IMR-90 (cell line): ENCODE results near the gene GPR21. TPM values are rescaled to one million over a fixed set of nuclear protein-coding genes. Genes with fewer than 3 reads are reported as not detected.
A peak's percentile ranks its signal among the peaks of the same experiment; 100 is the strongest.

Experiments used
- ATAC-seq: fragments of 200-7000 bp; cut with Tn5 transposase; 2 replicates; pipeline ENCODE4 v1.9.1; 2020; ENCODE audit warnings: low read depth, mild to moderate bottlenecking, moderate library complexity
- BruUV-seq: library from RNA; stranded (reverse); fragments of 400-500 nt; replicated peaks from 2 replicates; lab custom pipeline; 2021; lab: Mats Ljungman, UMichigan
- CTCF ChIA-PET: fragments of 300-600 bp; formaldehyde crosslinking; extraction: SDS; loops from one replicate; lab custom pipeline; 2021; ENCODE audit warnings: antibody characterized with exemption; lab: Yijun Ruan, JAX
- POLR2A ChIA-PET: fragments of 300-600 bp; sonication (Branson Sonifier 250); formaldehyde crosslinking; loops from one replicate; lab custom pipeline; 2022; ENCODE audit warnings: antibody characterized with exemption; ENCODE audit not compliant: unreplicated experiment; lab: Charles Lee
- DNase-seq: peaks from one replicate; pipeline ENCODE4 v3.0.0; 2013
- H2AFZ ChIP-seq: replicated peaks from 2 replicates; pipeline ENCODE3; 2013; ENCODE audit warnings: low read length, mild to moderate bottlenecking; ENCODE audit not compliant: poor library complexity
- H2AK5ac ChIP-seq: 2 replicates; pipeline ENCODE4 v1.6.1; 2013; ENCODE audit warnings: low read depth, low read length, inconsistent platforms
- H2AK9ac ChIP-seq: replicated peaks from 2 replicates; pipeline ENCODE3; 2013; ENCODE audit warnings: mild to moderate bottlenecking, low read depth, low read length, moderate library complexity; ENCODE audit not compliant: poor library complexity
- H2BK120ac ChIP-seq: 2 replicates; pipeline ENCODE4 v1.6.1; 2013; ENCODE audit warnings: low read depth, low read length, inconsistent platforms
- H2BK15ac ChIP-seq: 3 replicates; pipeline ENCODE4 v1.6.1; 2013; ENCODE audit warnings: low read depth, low read length, inconsistent platforms
- H2BK20ac ChIP-seq: 2 replicates; pipeline ENCODE4 v1.6.1; 2013; ENCODE audit warnings: low read depth, mild to moderate bottlenecking, inconsistent platforms, low read length, moderate library complexity
- H2BK5ac ChIP-seq: 2 replicates; pipeline ENCODE4 v1.6.1; 2013; ENCODE audit warnings: mild to moderate bottlenecking, low read depth, low read length, inconsistent platforms; ENCODE audit not compliant: poor library complexity, severe bottlenecking
- H3K14ac ChIP-seq: replicated peaks from 2 replicates; pipeline ENCODE4 v1.6.1; 2013; ENCODE audit warnings: low read depth, low read length, inconsistent platforms
- H3K18ac ChIP-seq: 2 replicates; pipeline ENCODE4 v1.6.1; 2013; ENCODE audit warnings: low read depth, low read length, control low read depth
- H3K23ac ChIP-seq: 2 replicates; pipeline ENCODE4 v1.6.1; 2013; ENCODE audit warnings: low read depth, low read length, inconsistent platforms
- H3K27ac ChIP-seq: 2 replicates; pipeline ENCODE4 v1.5.1; 2013; ENCODE audit warnings: mild to moderate bottlenecking, control low read depth, low read length; ENCODE audit not compliant: insufficient read depth
- H3K27me3 ChIP-seq: 2 replicates; pipeline ENCODE4 v1.6.1; 2013; ENCODE audit warnings: low read length; ENCODE audit not compliant: control insufficient read depth, insufficient read depth
- H3K36me3 ChIP-seq: 2 replicates; pipeline ENCODE4 v1.6.1; 2013; ENCODE audit warnings: low read length, mixed read lengths; ENCODE audit not compliant: control insufficient read depth, insufficient read depth
- H3K4ac ChIP-seq: 2 replicates; pipeline ENCODE4 v1.6.1; 2013; ENCODE audit warnings: low read depth, low read length, inconsistent platforms
- H3K4me1 ChIP-seq: 2 replicates; pipeline ENCODE4 v1.6.1; 2013; ENCODE audit warnings: low read length, mixed read lengths; ENCODE audit not compliant: control insufficient read depth, insufficient read depth
- H3K4me2 ChIP-seq: 2 replicates; pipeline ENCODE4 v1.6.1; 2013; ENCODE audit warnings: low read depth, mild to moderate bottlenecking, control low read depth, low read length, moderate library complexity
- H3K4me3 ChIP-seq: 2 replicates; pipeline ENCODE4 v1.5.1; 2013; ENCODE audit warnings: low read depth, mild to moderate bottlenecking, control low read depth, low read length, moderate library complexity; ENCODE audit not compliant: insufficient read depth
- H3K56ac ChIP-seq: 2 replicates; pipeline ENCODE4 v1.6.1; 2013; ENCODE audit warnings: low read length, inconsistent platforms; ENCODE audit not compliant: insufficient read depth; ENCODE audit errors: extremely low read depth
- H3K79me1 ChIP-seq, 2 experiments: 2 replicates each; pipeline ENCODE4 v1.6.1; 2013; ENCODE audit warnings: low read length in 2 of 2, inconsistent platforms in 1 of 2, low read depth in 1 of 2
- H3K9ac ChIP-seq: 2 replicates; pipeline ENCODE4 v1.6.1; 2013; ENCODE audit warnings: low read depth, low read length, control low read depth
- H3K9me1 ChIP-seq: 2 replicates; pipeline ENCODE4 v1.6.1; 2013; ENCODE audit warnings: low read length, inconsistent platforms; ENCODE audit not compliant: insufficient read depth
- H3K9me3 ChIP-seq: 2 replicates; pipeline ENCODE4 v1.6.1; 2013; ENCODE audit warnings: low read length; ENCODE audit not compliant: control insufficient read depth, insufficient read depth
- H4K20me1 ChIP-seq: 2 replicates; pipeline ENCODE4 v1.6.1; 2013; ENCODE audit warnings: low read length, inconsistent platforms; ENCODE audit not compliant: insufficient read depth
- H4K5ac ChIP-seq: 2 replicates; pipeline ENCODE4 v1.6.1; 2013; ENCODE audit warnings: mild to moderate bottlenecking, low read depth, low read length, control low read depth
- H4K8ac ChIP-seq, 2 experiments: 2 replicates each; pipeline ENCODE4 v1.6.1; 2013; ENCODE audit warnings: low read depth in 2 of 2, low read length in 2 of 2, control low read depth in 1 of 2, inconsistent platforms in 1 of 2
- H4K91ac ChIP-seq: 2 replicates; pipeline ENCODE4 v1.6.1; 2013; ENCODE audit warnings: low read depth, low read length, inconsistent platforms; ENCODE audit not compliant: insufficient read depth
- BHLHE40 ChIP-seq: fragments of 150-350 bp; IDR thresholded peaks from 2 replicates; pipeline ENCODE4 v1.6.1; 2016; ENCODE audit warnings: mild to moderate bottlenecking, low read depth, low read length
- CEBPB ChIP-seq: IDR thresholded peaks from 2 replicates; pipeline ENCODE4 v1.6.1; 2012; ENCODE audit warnings: low read depth, low read length, improper control_type of control experiment
- CHD1 ChIP-seq: IDR thresholded peaks from 2 replicates; pipeline ENCODE4 v1.6.1; 2012; ENCODE audit warnings: low read depth, low read length, improper control_type of control experiment
- FOS ChIP-seq: fragments of 150-350 bp; IDR thresholded peaks from 2 replicates; pipeline ENCODE4 v1.6.1; 2016; ENCODE audit warnings: low read depth, low read length
- MAFK ChIP-seq: IDR thresholded peaks from 2 replicates; pipeline ENCODE4 v1.6.1; 2012; ENCODE audit warnings: low read depth, low read length, improper control_type of control experiment
- MAZ ChIP-seq: IDR thresholded peaks from 2 replicates; pipeline ENCODE4 v1.6.1; 2012; ENCODE audit warnings: low read depth, mild to moderate bottlenecking, low read length, improper control_type of control experiment, moderate library complexity, borderline replicate concordance
- MXI1 ChIP-seq: IDR thresholded peaks from 2 replicates; pipeline ENCODE4 v1.6.1; 2012; ENCODE audit warnings: low read depth, mild to moderate bottlenecking, low read length, moderate library complexity, borderline replicate concordance
- NFE2L2 ChIP-seq: fragments of 150-350 bp; IDR thresholded peaks from 2 replicates; pipeline ENCODE4 v1.6.1; 2016; ENCODE audit warnings: low read depth, mild to moderate bottlenecking, low read length
- POLR2A ChIP-seq: IDR thresholded peaks from 2 replicates; pipeline ENCODE4 v1.6.1; 2012; ENCODE audit warnings: mild to moderate bottlenecking, low read depth, low read length
- RAD21 ChIP-seq: IDR thresholded peaks from 2 replicates; pipeline ENCODE4 v1.6.1; 2012; ENCODE audit warnings: low read length, improper control_type of control experiment
- RCOR1 ChIP-seq: IDR thresholded peaks from 2 replicates; pipeline ENCODE4 v1.6.1; 2012; ENCODE audit warnings: mild to moderate bottlenecking, low read length, improper control_type of control experiment; ENCODE audit not compliant: insufficient replicate concordance
- RFX5 ChIP-seq: IDR thresholded peaks from 2 replicates; pipeline ENCODE4 v1.8.0; 2012; ENCODE audit warnings: low read depth, mild to moderate bottlenecking, low read length, moderate library complexity
- SMC3 ChIP-seq: fragments of 150-350 bp; IDR thresholded peaks from 2 replicates; pipeline ENCODE4 v1.6.1; 2016; ENCODE audit warnings: low read depth, mild to moderate bottlenecking, antibody characterized with exemption, low read length, moderate library complexity
- WGBS, 2 experiments: methylation state at CpG; one replicate each; pipeline versions ENCODE4 v1.1.5 to v1.1.7; 2013; ENCODE audit warnings: missing lambda C conversion rate in 2 of 2; ENCODE audit not compliant: insufficient read length in 1 of 2; ENCODE audit errors: extremely low coverage in 2 of 2; 5-methylcytosine and 5-hydroxymethylcytosine counted together
- dilution Hi-C: fragments of 300-500 bp; cut with HindIII; formaldehyde crosslinking; loops from one replicate; pipeline ENCODE4 v1.14.3; 2018; ENCODE audit warnings: low sequenced_read_pairs; ENCODE audit not compliant: unreplicated experiment
- in situ Hi-C: fragments of 300-500 bp; cut with MboI; formaldehyde crosslinking; loops from 3 replicates; pipeline ENCODE4 v1.14.3; 2019; ENCODE audit warnings: low sequenced_read_pairs, inconsistent platforms, mixed read lengths
- intact Hi-C: fragments of 100-400 bp; cut with micrococcal nuclease; formaldehyde crosslinking; loops from 2 replicates; pipeline ENCODE4 v1.10.0; 2022
- polyA plus RNA-seq, 3 experiments: library from polyadenylated mRNA; depleted of rRNA; stranded (reverse); fragments of >200 nt; gene quantifications; 2 replicates each; pipeline ENCODE4 v1.2.3, GENCODE V29; 2012; ENCODE audit warnings: low replicate concordance in 1 of 3
- total RNA-seq: library from RNA; depleted of rRNA; stranded (reverse); fragments of >200 nt; gene quantifications from 2 replicates; pipeline ENCODE4 v1.2.3, GENCODE V29; 2012
- TF ChIP-seq, protein P1 (sequence below): fragments of 150-350 bp; IDR thresholded peaks from 2 replicates; pipeline ENCODE4 v1.6.1; 2017; ENCODE audit warnings: mild to moderate bottlenecking, antibody characterized with exemption, low read length, low read depth
- TF ChIP-seq, protein P2 (sequence below): conservative IDR thresholded peaks from 2 replicates; pipeline ENCODE4 v1.5.1; 2012; ENCODE audit warnings: mild to moderate bottlenecking, low read depth, low read length, improper control_type of control experiment
- TF ChIP-seq, protein P3 (sequence below): fragments of 150-350 bp; IDR thresholded peaks from 2 replicates; pipeline ENCODE4 v1.6.1; 2016; ENCODE audit warnings: low read depth, mild to moderate bottlenecking, low read length, moderate library complexity, borderline replicate concordance

The GPR21 gene
- total and polyA plus RNA-seq, 2 of the 4 experiments (the other 2 are of a cell fraction) = 0.90 TPM; not detected in 1

DNA sequence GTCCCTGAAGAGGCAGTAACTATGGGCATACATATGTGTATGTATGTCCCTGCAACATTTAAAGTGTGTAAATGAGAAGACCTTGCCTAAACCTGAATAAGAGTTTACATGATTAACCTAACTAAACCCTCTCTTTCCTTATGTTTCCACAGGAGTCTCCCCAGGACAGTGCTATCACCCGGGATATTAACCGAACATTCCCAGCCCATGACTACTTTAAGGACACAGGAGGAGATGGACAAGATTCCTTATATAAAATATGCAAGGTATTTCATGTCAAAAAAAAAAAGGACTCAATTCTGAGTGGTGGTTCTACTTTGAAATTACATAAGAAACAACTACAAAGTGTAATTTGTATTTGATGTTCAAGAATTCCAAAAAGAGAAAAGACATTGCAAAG, 31.7 kb downstream of the GPR21 start:
- CTCF ChIA-PET = no interaction called here
- no peak overlapping the region for H2AK9ac ChIP-seq
- peak overlapping the region; percentile 78 for H2BK120ac ChIP-seq
- no peak overlapping the region for H3K4me2 ChIP-seq
- ATAC-seq (no peak), DNase-seq (no peak)
- no peak overlapping the region for H3K9ac ChIP-seq
- peaks cover 7% of the 10 kb centered on the region; the same call in 1 of the 2 replicates for H4K20me1 ChIP-seq
- peaks cover 19% of the 10 kb centered on the region for H3K4me1 ChIP-seq
- H3K9me3 ChIP-seq = no peaks in the 10 kb centered on the region
- no peak overlapping the region for H2AFZ ChIP-seq
- in situ Hi-C loops = no loop called here
- peak overlapping the region; percentile 71; the same call in 1 of the 2 replicates for H3K4ac ChIP-seq
- H3K14ac ChIP-seq = peak overlapping the region; percentile 22; the same call in 1 of the 2 replicates
- H2BK20ac ChIP-seq = peak overlapping the region; percentile 79
- H4K91ac ChIP-seq = peak overlapping the region; percentile 59; the same call in 1 of the 2 replicates
- dilution Hi-C loops = no loop called here
- H3K18ac ChIP-seq = peak overlapping the region; percentile 42
- peaks cover 2 to 20% of the 10 kb centered on the region in 2 experiments; a peak in 2 of 4 replicates for H3K79me1 ChIP-seq
- no peak overlapping the region for H2BK5ac ChIP-seq
- WGBS, 2 experiments = no CpG with 5 or more reads among the region's 2 CpGs
- H3K4me3 ChIP-seq = no peak overlapping the region
- peak overlapping the region; percentile 53; the same call in 1 of the 2 replicates for H4K5ac ChIP-seq
- H3K27me3 ChIP-seq = no peaks in the 10 kb centered on the region
- H3K36me3 ChIP-seq = peaks cover 14% of the 10 kb centered on the region
- no peak overlapping the region for H3K27ac ChIP-seq
- peak overlapping the region; percentile 35; the same call in 1 of the 2 replicates for H3K56ac ChIP-seq
- peak overlapping the region; percentile 24 to 31; a peak in 1 of 4 replicates for H4K8ac ChIP-seq
- no TSS peak for BruUV-seq
- H3K9me1 ChIP-seq = peaks cover 14% of the 10 kb centered on the region
- 0 out of 2 replicates have a peak overlapping the region, but pooled peaks have one; percentile 13 for H2AK5ac ChIP-seq
- H2BK15ac ChIP-seq = 0 out of 3 replicates have a peak overlapping the region, but pooled peaks have one; percentile 54
- H3K23ac ChIP-seq = peak overlapping the region; percentile 84; the same call in 1 of the 2 replicates
- POLR2A ChIA-PET = no interaction called here
- TF ChIP-seq POLR2A (no peak), BHLHE40 (no peak), NFE2L2 (no peak), RAD21 (no peak), RCOR1 (no peak), CHD1 (no peak), MXI1 (no peak), MAFK (no peak), FOS (no peak), CEBPB (no peak), RFX5 (no peak), MAZ (no peak), SMC3 (no peak)
- TF ChIP-seq, protein P1, sequence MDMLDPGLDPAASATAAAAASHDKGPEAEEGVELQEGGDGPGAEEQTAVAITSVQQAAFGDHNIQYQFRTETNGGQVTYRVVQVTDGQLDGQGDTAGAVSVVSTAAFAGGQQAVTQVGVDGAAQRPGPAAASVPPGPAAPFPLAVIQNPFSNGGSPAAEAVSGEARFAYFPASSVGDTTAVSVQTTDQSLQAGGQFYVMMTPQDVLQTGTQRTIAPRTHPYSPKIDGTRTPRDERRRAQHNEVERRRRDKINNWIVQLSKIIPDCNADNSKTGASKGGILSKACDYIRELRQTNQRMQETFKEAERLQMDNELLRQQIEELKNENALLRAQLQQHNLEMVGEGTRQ = no peak
- TF ChIP-seq, protein P2, sequence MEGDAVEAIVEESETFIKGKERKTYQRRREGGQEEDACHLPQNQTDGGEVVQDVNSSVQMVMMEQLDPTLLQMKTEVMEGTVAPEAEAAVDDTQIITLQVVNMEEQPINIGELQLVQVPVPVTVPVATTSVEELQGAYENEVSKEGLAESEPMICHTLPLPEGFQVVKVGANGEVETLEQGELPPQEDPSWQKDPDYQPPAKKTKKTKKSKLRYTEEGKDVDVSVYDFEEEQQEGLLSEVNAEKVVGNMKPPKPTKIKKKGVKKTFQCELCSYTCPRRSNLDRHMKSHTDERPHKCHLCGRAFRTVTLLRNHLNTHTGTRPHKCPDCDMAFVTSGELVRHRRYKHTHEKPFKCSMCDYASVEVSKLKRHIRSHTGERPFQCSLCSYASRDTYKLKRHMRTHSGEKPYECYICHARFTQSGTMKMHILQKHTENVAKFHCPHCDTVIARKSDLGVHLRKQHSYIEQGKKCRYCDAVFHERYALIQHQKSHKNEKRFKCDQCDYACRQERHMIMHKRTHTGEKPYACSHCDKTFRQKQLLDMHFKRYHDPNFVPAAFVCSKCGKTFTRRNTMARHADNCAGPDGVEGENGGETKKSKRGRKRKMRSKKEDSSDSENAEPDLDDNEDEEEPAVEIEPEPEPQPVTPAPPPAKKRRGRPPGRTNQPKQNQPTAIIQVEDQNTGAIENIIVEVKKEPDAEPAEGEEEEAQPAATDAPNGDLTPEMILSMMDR = no peak
- TF ChIP-seq, protein P3, sequence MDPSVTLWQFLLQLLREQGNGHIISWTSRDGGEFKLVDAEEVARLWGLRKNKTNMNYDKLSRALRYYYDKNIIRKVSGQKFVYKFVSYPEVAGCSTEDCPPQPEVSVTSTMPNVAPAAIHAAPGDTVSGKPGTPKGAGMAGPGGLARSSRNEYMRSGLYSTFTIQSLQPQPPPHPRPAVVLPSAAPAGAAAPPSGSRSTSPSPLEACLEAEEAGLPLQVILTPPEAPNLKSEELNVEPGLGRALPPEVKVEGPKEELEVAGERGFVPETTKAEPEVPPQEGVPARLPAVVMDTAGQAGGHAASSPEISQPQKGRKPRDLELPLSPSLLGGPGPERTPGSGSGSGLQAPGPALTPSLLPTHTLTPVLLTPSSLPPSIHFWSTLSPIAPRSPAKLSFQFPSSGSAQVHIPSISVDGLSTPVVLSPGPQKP = no peak
- intact Hi-C loops = no loop called here
